Body of pancreas (tissue), 4 donors: Measurements from ENCODE around the gene SCAF4.

Source experiments
- POLR2A ChIP-seq, 3 donors: fragments of 450-650 bp; IDR thresholded peaks; one replicate each; pipeline ENCODE4 v1.6.1; 2016; ENCODE audit warnings: antibody characterized with exemption in 3 of 3, mild to moderate bottlenecking in 2 of 3
- TF ChIP-seq, protein P1 (sequence below), 7 experiments: fragments of 450-650 bp in 4 of 7; fragments of 200-600 bp in 3 of 7; sonication (generic) in 3 of 7; IDR thresholded peaks; one replicate each; pipeline ENCODE4 v1.5.1; 2016 to 2019; ENCODE audit warnings: antibody characterized with exemption in 7 of 7

DNA sequence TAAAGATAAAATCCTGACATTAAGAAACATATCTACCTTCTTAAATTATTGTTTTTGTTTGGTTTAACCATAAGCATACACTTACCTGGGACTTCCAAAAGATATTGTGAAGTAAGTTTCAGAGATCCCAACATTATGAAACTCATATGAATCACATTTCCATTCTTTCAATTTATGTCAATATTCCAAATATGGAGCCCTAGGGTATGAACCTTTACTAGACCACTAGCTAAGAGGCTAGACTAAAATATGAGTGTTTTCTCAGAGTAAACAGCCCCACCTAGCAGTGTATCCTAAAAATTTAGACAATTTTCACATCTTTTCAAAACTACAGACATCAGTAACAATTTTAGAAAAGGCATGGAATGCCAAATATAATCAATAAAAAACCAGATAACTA lies 24.4 kb downstream of the SCAF4 start:
- no peak for TF ChIP-seq POLR2A (IDR thresholded peaks at IDR 0.05)
- TF ChIP-seq, protein P1, sequence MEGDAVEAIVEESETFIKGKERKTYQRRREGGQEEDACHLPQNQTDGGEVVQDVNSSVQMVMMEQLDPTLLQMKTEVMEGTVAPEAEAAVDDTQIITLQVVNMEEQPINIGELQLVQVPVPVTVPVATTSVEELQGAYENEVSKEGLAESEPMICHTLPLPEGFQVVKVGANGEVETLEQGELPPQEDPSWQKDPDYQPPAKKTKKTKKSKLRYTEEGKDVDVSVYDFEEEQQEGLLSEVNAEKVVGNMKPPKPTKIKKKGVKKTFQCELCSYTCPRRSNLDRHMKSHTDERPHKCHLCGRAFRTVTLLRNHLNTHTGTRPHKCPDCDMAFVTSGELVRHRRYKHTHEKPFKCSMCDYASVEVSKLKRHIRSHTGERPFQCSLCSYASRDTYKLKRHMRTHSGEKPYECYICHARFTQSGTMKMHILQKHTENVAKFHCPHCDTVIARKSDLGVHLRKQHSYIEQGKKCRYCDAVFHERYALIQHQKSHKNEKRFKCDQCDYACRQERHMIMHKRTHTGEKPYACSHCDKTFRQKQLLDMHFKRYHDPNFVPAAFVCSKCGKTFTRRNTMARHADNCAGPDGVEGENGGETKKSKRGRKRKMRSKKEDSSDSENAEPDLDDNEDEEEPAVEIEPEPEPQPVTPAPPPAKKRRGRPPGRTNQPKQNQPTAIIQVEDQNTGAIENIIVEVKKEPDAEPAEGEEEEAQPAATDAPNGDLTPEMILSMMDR (IDR thresholded peaks at IDR 0.05), result no peak
